ENCODE data around the gene FNDC8. TPM values are rescaled to one million over a fixed set of nuclear protein-coding genes. Genes with fewer than 3 reads are reported as not detected.

The FNDC8 gene
- polyA plus RNA-seq, 1 of the 3 experiments (the other 2 are of a cell fraction), result not detected

GRCh38 chr17:35130392-35130791 lies 9.0 kb downstream of the FNDC8 start:
- Histone ChIP-seq H3K36me3 (replicated peaks in 1 of 2; ENCODE audit: control insufficient read depth in 1 of 2, insufficient read depth in 2 of 2, low read length in 1 of 2) (peaks cover 8 to 44% of the 10 kb centered on the region in 2 experiments), H3K27me3 (ENCODE audit: insufficient read depth) (no peaks in the 10 kb centered on the region), H3K4me2 (no peak overlapping the region), H2AFZ (ENCODE audit: low read depth) (no peak overlapping the region), H3K4me3 (ENCODE audit: low read depth in 2 of 2, low read length in 1 of 2) (no peak overlapping the region), H4K20me1 (ENCODE audit: insufficient read depth) (no peaks in the 10 kb centered on the region), H3K9me3 (no peaks in the 10 kb centered on the region), H3K27ac (ENCODE audit: low read depth in 2 of 2, low read length in 1 of 2) (no peak overlapping the region), H3K9ac (no peak overlapping the region), H3K4me1 (ENCODE audit: control insufficient read depth in 1 of 2, insufficient read depth in 2 of 2, low read depth in 1 of 2, low read length in 1 of 2) (no peaks in the 10 kb centered on the region), H3K9me2 (no peaks in the 10 kb centered on the region), H3K79me2 (ENCODE audit: insufficient read depth) (no peaks in the 10 kb centered on the region), H3F3A (replicated peaks; ENCODE audit: insufficient read depth) (no peaks in the 10 kb centered on the region)
- DNase-seq, result no peak
- ChIA-PET POLR2A (interaction anchor here (0.9 kb wide), 1 partner anchor 9 kb away, joined by 3 read pairs; no protein-coding TSS in a partner anchor), CTCF (interaction anchor here (1.0 to 5.4 kb wide), 4 partner anchors 11 to 98 kb away, joined by 3 to 24 read pairs (median 7); partner anchors contain the start of genes NLE1 and RAD51D)
- WGBS (ENCODE audit: low lambda C conversion rate), result 100% methylated on average over 1 of the region's 3 CpGs
- TF ChIP-seq, protein P1, sequence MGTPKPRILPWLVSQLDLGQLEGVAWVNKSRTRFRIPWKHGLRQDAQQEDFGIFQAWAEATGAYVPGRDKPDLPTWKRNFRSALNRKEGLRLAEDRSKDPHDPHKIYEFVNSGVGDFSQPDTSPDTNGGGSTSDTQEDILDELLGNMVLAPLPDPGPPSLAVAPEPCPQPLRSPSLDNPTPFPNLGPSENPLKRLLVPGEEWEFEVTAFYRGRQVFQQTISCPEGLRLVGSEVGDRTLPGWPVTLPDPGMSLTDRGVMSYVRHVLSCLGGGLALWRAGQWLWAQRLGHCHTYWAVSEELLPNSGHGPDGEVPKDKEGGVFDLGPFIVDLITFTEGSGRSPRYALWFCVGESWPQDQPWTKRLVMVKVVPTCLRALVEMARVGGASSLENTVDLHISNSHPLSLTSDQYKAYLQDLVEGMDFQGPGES (IDR thresholded peaks at IDR 0.05; ENCODE audit: low read depth, low read length), result no peak

DNA sequence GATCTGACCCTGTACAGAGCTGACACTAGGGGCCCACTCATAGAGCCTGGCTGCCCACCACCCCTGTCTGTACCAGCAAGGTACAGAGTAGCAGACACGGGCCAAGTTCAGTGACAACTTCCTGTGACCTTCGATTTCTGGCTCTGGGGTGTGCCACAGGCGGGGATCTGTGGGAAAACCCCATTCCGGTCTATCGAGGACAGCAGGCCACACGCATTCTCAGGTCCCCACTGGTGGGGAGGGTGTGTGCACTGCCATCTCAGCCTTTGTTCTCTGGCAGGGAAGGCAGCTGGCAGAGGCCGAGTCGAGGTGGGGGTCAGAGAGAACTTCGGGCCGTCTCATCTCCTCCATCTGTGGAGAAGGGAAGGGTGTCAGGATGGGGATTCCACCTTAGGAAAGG lies 10.7 kb downstream of the FNDC8 start:
- no peak overlapping the region for H3K27ac ChIP-seq (ENCODE audit: low read depth in 2 of 2, low read length in 1 of 2)
- ChIA-PET CTCF (no interaction called here), POLR2A (no interaction called here)
- H3K9me2 ChIP-seq, result no peaks in the 10 kb centered on the region
- H3K9me3 ChIP-seq, result no peaks in the 10 kb centered on the region
- 98% methylated on average over 5 of the region's 10 CpGs for WGBS (ENCODE audit: low lambda C conversion rate)
- H3K4me3 ChIP-seq (ENCODE audit: low read depth in 2 of 2, low read length in 1 of 2), result no peak overlapping the region
- H3F3A ChIP-seq (replicated peaks; ENCODE audit: insufficient read depth), result no peaks in the 10 kb centered on the region
- peaks cover 8 to 61% of the 10 kb centered on the region in 2 experiments for H3K36me3 ChIP-seq (replicated peaks in 1 of 2; ENCODE audit: control insufficient read depth in 1 of 2, insufficient read depth in 2 of 2, low read length in 1 of 2)
- TF ChIP-seq TEAD4 (IDR thresholded peaks at IDR 0.05; ENCODE audit: borderline replicate concordance, insufficient read depth) (no peak), CTCF (IDR thresholded peaks at IDR 0.05) (no peak), SIN3A (IDR thresholded peaks at IDR 0.05; ENCODE audit: borderline replicate concordance, low read depth, low read length) (no peak), FOSL2 (IDR thresholded peaks at IDR 0.05; ENCODE audit: borderline replicate concordance, low read depth) (no peak), MEF2A (IDR thresholded peaks at IDR 0.05; ENCODE audit: borderline replicate concordance, low read depth) (no peak), FOXJ3 (CRISPR knock-in tag; IDR thresholded peaks at IDR 0.05) (no peak), REST (IDR thresholded peaks at IDR 0.05; ENCODE audit: low read depth, low read length) (no peak), RAD21 (IDR thresholded peaks at IDR 0.05; ENCODE audit: low read length) (no peak), NFIC (IDR thresholded peaks at IDR 0.05; ENCODE audit: borderline replicate concordance) (no peak), MXI1 (IDR thresholded peaks at IDR 0.05; ENCODE audit: low read depth, low read length) (no peak), NRF1 (IDR thresholded peaks at IDR 0.05; ENCODE audit: low read depth, low read length) (no peak), TAF1 (IDR thresholded peaks at IDR 0.05; ENCODE audit: borderline replicate concordance, low read depth, low read length) (no peak), FOXM1 (IDR thresholded peaks at IDR 0.05; ENCODE audit: low read depth) (no peak), POLR2AphosphoS5 (IDR thresholded peaks at IDR 0.05; ENCODE audit: low read depth, low read length) (no peak), TCF12 (IDR thresholded peaks at IDR 0.05) (no peak)
- TF ChIP-seq, protein P2, sequence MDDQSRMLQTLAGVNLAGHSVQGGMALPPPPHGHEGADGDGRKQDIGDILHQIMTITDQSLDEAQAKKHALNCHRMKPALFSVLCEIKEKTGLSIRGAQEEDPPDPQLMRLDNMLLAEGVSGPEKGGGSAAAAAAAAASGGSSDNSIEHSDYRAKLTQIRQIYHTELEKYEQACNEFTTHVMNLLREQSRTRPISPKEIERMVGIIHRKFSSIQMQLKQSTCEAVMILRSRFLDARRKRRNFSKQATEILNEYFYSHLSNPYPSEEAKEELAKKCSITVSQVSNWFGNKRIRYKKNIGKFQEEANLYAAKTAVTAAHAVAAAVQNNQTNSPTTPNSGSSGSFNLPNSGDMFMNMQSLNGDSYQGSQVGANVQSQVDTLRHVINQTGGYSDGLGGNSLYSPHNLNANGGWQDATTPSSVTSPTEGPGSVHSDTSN (IDR thresholded peaks at IDR 0.05), result no peak
- H3K4me2 ChIP-seq, result no peak overlapping the region
- H3K79me2 ChIP-seq (ENCODE audit: insufficient read depth), result no peaks in the 10 kb centered on the region
- no peak overlapping the region for H3K9ac ChIP-seq
- DNase-seq, result no peak
- H2AFZ ChIP-seq (ENCODE audit: low read depth), result no peak overlapping the region
- no peaks in the 10 kb centered on the region for H3K4me1 ChIP-seq (ENCODE audit: control insufficient read depth in 1 of 2, insufficient read depth in 2 of 2, low read depth in 1 of 2, low read length in 1 of 2)
- H4K20me1 ChIP-seq (ENCODE audit: insufficient read depth), result no peaks in the 10 kb centered on the region
- H3K27me3 ChIP-seq (ENCODE audit: insufficient read depth), result no peaks in the 10 kb centered on the region
